NCI-H345 (cell line): ENCODE measurements around the gene PCYOX1L.
"Not testable (repeated sequence)": the region's sequence is repeated elsewhere in the genome, so short reads cannot be mapped to it uniquely, and the experiment has no call there.

ENCODE experiments used
- DNase-seq: peaks from one replicate; lab custom pipeline; 2025; lab: John Stamatoyannopoulos, UW

The PCYOX1L gene

DNA sequence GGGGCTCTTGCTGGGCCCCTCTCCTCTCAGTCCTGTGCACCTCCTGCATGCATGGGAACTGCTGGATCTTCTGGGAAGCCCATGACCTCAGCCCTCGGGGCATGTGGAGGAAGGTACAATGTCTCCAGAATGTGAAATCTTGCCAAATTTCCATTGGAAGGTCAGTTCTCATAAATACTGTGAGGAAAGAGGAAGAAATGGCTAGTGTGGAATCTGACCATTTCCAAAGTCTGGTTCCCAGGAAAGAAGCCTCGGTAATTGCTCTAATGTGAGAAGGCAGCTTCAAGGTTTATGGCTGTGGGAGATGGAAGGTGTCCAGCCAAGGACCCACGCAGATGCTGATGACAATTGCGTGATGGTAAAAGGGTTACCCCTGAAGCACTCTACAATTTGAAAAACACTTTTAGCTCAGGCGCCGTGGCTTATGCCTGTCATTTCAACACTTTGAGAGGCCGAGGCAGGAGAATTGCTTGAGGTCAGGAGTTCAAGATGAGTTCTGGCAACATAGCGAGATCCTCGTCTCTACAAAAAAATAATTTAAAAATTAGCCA, 29.3 kb downstream of the PCYOX1L start:
- no peak for DNase-seq

DNA sequence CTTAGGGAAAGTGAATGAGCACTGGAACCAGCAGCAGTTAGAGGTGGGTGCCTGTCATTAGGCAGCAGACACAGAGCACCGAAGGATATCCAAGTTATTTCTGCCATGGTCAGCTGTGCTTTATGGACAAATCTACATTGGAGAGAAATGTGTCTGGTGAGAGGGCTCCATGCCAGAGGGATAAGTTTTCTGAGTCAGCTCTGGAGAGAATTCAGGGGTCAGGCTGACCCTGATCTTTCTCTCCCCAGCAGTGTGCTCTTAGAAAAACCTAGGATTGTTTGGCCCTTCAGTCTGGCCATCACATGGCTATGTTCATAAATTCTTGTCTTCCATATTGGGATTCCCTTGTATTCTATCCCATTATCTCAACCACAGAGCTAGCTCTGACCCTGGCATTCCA, 30.1 kb downstream of the PCYOX1L start:
- DNase-seq, result no peak

DNA sequence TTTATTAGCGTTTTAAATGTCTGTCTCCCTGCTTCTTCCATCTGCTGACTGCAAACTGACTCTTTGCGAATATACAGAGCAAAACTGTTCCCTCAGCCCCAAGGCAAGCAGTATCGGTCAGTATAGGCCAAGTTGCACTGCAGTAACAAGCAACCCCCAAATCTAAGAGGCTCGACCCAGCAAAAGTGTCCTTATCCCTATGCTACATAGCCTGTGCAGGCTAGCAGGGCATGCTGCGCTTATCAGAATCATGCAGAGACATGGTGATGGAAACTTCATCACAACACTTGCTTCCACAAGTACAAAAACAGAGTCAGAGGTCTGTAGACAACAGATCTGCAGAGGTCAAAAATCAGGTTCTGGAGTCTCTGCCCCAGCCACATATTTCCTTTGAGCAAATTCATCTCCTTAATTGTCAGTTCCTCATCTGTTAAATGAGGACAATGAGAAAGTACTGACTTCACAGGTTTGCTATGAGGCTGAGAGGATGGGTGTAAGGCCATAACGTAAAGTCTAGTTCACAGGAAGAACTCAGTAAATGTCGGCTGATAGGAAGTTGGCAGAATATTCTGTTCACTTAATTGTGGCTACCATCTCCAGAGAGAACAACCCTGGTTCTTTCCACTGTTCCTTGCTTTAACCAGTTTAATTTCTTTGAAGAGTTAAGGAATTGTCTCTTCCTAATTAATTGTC, 30.8 kb downstream of the PCYOX1L start:
- no peak for DNase-seq

DNA sequence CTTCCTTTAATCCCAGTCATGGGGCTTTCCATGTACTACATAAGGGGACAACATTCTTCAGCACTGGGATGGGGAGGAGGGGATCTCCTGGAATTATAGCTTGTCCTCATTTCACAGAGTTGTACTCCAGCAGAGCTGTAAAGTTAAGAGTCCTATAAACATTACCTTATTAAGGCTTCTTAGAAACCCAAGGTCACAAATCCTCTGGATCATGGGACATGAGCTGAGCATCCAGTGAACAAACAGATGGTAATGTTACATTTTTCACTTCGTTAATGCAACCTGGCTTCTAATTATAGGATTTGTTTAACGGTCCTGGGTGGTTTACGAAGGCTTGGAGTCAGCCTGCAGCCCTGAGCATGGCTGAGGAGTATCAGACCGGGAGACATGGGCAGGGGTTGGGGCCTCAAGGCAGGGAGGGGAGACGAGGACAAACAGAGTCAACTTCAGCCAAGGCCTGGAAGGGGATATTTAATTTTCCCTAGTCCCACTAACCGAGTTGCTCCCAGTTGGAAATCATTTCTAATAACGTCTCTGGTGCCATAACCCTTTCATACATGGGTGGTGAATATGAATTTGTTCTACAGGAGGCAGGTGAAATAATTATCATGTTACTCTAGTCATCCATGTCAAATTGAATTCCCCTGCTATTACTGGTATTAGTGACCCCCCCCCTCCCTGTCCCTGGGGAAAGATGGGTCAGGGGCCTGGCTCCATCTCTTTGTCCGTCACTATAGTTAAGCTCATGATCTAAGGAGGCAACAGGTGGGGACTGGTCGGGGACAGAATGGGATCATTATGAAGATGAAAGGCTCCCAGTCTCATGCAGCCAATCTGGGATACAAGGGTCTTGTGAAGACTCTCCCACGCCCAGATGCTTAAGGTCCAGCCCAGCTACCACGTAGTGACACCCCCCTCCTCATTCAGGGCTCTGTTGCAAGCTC, 32.0 kb downstream of the PCYOX1L start:
- no peak for DNase-seq

DNA sequence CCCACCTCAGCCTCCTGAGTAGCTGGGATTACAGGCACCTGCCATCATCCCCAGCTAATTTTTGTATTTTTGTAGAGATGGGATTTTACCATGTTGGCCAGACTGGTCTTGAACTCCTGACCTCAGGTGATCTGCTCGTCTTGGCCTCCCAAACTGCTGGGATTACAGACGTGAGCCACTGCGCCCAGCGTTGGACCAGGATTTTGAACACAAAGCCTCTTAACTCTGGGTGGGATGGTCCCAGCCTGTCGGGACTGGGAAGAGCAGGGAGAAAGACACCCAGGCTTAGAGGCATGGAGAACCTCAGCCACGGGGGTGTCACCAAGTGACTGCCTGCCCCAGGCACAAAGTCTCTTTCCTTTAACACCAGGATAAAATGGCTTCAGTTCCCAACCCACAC, 33.2 kb downstream of the PCYOX1L start:
- not testable (repeated sequence) for DNase-seq

DNA sequence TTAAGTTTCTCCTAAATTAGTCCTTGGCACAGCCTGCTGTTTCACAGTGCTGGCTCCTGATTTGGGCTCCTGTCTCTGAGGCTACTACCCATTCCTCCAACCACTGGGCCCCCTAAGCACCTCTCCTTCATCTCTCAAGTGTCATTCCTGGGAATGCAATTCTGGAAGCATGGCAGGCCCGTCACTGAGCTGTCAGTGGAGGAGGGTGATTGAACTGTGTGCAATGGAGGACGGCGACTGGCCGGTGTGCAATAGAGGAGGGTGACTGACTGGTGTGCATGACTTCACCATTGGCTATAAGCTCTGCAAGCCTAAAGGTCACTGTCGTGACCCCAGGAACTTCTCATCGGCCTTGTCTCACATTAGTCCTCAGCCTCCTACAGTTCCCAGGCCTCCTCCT, 33.7 kb downstream of the PCYOX1L start:
- no peak for DNase-seq

DNA sequence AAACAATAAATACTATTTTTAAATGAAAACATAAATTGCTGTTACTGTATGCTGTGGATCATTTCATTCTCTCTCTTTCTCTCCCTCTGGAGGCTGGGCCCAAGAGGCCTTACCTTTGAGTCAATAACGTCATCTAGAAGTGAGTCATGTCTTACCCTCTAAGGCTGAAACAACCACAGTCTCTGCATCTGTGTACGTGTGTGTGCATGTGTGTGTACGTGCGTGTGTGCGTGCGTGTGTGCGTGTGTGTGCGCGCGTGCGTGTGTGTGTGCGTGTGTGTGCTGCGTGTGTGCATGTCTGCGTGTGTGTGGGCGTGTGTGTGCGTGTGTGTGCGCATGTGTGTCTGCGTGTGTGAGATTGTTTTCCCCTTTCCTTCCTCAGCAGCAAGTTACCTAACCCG, 34.9 kb downstream of the PCYOX1L start:
- DNase-seq, result no peak

DNA sequence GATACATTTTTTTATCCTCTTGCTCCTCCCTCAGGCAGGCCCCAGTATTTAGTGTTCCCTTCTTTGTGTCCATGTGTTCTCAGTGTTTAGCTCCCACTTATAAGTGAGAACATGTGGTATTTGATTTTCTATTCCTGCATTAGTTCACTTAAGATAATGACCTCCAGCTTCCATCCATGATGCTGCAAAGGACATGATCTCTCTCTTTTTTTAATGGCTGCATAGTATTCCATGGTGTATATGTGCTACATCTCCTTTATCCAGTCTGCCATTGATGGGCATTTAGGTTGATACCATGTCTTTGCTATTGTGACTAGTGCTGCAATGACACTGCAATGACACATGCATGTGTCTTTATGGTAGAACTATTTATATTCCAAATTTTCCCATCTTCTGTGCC, 37.1 kb downstream of the PCYOX1L start:
- DNase-seq, result not testable (repeated sequence)

DNA sequence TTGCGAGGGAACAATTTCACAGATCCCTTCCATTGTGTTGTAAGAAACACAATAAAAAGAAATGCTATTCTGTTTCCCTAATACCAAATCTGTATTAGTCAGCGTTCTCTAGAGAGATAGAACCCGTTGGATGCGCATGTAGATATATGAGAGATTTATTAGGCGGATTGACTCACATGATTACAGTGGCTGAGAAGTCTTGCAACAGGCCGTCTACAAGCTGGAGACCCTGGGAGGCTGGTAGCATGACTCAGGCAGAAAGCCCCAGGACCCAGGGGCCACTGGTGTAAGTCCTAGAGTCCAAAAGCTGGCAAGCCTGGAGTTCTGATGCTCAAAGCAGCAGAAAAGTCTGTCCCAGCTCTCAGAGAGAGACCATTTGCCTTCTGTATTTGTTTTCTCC, 39.7 kb downstream of the PCYOX1L start:
- DNase-seq, result no peak

DNA sequence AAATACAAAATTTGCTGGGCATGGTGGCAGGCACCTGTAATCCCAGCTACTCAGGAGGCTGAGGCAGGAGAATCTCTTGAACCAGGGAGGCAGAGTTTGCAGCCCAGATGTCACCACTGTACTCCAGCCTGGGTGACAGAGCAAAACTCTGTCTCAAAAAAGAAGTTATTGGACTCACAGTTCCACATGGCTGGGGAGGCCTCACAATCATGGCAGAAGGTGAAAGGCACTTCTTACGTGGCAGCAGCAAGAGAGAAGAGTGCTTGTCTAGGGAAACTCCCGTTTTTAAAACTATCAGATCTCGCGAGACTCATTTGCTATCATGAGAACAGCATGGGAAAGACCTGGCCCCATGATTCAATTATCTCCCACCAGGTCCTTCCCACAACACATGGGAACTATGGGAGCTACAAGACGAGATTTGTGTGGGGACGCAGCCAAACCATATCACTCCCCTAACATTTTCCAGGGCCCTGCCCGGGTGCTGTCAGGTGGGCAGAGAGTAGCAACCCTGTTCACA, 41.0 kb downstream of the PCYOX1L start:
- not testable (repeated sequence) for DNase-seq

DNA sequence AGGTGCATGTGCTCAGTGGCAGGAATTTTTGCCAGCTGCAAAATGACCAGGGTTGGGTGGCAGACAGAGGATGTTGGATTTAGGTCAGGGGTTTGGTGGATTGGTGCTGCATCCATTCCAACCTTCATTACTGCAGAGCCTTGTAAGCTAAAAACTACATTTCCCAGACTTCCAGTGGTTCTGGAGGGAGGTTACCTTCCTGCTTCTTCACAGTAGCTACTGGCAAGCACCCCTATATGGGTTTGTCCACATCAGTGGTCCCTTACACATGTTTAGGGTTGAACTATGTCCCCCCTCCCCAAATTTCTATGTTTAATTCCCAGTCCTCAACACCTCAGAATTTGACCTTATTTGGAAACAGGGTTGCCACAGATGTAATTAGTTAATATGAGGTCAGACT, 41.9 kb downstream of the PCYOX1L start:
- no peak for DNase-seq

DNA sequence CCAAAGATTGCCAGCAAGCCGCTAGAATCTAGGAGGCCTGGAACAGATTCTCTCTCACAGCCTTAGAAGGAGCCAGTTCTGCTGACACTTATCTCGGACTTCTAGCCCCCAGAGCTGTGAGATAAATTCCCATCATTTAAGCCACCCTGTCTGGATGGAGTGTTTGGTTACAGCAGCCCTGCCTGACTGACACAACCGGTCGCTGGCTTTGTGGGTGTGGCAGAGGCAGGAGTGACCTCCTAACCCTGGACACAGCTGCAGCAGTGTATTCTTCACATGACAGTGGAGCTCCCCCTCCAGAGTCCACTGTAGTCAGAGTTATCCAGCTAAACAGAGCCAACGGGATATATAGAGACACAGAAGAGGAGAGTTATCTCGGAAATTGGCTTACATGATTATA, 42.5 kb downstream of the PCYOX1L start:
- no peak for DNase-seq

DNA sequence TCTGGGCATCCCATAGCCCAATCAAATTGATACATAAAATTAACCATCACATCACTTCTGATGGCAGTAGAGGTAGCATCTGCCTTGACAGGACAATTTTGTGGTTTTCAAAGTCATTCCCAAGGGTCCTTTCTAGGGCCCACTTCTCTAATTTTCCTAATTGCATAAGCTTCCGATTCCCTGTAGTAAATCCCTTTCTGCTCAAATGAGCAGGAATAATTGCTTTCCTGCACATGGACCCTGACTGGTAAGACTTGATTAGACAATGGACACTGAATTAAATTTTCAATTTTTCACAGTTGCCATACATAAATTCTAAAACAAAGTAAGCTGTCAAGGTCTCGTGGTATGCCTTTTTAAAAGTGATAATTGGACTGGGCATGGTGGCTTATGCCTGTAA, 43.2 kb downstream of the PCYOX1L start:
- DNase-seq, result no peak

DNA sequence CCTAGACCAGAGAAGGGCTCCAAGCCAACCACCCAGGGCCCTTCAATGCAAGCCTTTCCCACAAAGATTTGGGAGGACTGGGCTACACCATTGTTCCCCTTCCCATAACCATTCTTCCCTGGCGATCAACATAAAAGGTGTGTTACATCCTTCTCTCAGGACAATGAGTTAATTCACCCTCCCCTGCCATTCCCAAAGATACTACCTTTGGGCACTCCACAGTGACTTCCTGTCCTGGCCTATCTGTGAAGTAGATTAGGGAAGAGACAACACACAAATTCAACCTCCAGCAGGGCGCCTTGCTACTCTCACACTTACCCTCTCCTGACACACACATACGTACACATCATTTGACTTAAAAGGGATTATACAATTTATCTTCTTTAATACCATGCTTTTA, 44.4 kb downstream of the PCYOX1L start:
- DNase-seq, result no peak

DNA sequence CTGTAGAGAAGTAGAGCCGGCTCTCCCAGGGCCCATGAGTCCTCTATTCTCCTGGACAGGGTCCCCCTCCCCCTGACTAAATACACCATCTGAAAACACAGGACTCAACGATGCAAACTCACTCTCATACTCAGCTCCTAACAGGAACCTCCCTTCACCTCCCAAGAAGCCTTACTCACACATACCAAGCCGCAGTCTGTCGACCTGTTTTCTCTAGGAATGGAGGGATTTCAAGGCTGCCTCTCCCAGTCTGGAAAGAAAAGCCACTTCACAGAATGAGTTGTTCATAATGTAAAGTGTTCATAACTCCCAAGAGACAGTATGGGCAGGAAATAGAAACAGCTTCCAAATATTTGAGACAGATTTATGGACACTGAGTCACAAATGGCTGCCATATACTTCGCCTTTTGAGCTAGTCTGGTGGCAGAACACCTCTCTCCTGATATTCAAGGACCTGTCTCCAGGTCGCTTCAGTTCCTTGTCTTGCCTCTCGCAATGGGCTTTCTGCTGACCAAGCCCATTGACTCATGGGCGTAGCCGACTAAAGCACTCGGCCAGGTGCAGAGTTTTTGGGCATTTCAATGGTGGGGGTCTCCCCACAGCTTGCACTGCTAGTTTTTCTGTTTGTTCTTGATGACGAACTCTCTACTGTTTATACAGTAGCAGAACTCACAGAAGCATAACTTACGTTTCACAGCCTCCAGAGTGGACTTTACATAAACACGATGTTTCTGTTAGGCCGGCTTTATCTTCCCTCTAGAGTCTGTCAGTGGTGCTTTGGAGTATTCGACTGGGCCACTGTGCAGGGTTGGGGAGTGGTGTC, 46.3 kb downstream of the PCYOX1L start:
- no peak for DNase-seq

DNA sequence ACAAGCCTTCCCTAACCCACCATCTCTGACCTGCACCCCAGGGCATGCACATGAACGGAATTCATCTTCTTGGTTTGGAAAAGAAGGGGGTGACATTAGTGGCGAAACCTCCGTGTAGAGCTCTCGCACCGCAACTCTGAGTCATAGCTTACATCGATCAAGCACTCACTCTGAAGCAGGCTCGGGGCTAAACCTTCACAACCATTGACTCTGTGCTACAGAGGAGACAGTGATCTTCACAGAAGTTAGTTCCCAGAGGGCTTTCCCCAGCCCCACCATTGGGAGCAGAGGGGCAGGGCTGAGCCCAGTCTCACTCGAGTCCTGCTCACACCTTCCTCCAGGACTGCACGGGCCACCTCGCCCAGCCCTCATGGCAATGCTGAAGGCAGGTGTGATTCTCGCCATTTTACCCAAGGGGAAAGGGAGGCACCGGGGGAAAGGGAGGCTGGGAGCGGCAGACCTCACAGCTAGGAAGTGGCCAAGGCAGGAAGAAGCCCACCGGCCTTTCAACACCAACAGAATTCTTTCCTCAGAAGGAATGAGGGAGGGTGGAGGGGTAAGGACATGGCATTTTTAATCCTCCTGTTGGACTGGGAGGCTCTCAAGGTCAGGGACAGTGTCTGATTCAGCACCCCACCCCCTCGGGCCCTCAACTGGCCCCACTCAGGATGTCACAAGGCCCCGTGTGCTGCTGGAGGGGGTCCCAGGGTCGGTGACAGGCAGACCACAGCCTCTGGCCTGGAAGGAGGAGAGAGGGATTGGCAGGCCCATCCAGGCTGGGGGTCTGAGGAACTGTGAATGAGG, 47.1 kb downstream of the PCYOX1L start:
- no peak for DNase-seq

DNA sequence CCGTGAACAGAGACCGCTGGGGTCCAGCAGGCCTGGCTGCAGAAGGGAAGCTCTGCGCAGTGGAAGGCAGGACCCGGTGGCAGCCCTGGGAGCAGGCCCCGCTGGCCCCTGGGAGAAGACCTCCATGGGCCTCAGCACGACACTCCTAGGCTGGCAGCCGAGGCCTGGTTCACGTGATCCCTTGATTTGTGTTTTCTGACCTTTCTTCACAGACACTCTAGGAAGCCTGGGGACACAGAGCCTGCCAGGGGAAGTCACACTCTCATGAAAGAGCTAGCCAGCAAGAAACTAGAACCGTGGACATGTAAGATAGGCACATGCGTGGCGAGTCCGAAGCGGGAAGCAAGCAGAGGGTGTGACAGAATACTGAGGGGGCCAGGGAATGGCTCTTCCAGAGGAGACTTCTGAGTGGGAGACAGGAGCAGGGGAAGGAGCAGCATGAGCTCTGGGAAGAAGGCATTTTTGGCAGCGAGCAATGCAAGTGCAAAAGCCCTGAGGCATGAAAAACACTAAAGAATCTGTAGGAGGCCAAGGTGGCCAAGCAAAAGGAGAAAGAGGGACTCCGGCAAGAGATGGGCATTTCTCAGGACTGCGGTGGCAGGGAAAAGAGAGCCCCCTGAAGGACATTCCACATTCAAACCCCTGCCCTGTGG, 47.8 kb downstream of the PCYOX1L start:
- DNase-seq, result no peak

DNA sequence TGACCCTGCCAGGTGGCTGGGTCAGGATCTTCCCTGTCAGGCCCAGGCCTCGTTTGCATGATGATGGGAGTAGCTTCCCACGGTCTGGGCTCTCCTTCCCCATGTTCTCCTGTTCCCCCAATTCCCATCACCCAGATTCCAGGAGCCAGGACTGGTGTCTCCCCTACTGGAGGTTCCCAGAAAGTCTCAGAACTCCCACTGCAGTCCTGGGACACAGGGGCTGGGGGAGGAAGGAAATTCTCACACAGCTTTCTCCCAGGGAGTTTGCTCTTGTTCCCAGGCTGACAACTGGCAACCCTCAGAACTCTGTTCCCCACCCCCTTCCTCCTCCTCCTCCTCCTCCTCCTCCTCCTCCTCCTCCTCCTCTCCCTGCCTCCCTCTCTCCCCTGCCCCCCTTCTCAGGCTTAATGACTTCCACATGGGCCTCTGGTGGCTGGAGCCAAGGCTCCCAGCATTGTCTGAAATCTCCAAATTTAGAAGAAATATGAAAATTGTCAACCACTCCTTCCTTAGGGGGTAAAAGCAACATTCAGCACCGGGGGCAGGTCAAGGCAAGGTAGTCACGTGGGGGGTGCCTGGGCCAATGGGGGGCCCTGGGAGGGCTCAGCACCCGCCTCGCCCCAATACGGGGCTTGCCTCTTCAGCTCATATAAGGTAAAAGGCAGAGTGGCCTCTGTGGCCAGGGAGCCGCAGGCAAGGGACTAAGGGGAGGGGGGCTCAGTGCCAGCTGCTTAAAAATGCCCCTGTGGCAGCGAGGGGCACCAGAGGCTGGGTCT, 48.5 kb downstream of the PCYOX1L start:
- DNase-seq, result no peak

DNA sequence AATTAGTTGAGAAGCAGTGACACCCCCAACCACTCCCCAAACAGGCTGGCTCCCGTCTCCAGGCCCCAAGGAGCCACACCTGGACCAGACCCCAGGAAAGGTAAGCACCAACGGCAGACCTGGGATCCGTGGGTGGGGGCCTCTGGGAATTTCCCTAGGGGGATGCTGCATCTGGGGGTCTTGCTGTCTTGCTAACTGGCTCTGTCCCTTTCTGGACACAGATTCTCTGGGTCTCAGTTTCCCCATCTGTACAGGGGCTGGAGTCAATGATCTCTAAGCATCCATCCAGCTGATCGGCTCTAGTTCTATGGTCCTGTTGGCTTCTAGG, 49.1 kb downstream of the PCYOX1L start:
- DNase-seq, result no peak
